Vagina (tissue), 2 donors: ENCODE data around the gene SLC12A3. TPM values are rescaled to one million over a fixed set of nuclear protein-coding genes. Genes with fewer than 3 reads are reported as not detected.

Experiments used
- DNase-seq, 2 donors: peaks; one replicate each; pipeline ENCODE4 v3.0.0-alpha.2; 2017; ENCODE audit errors: extremely low spot score in 2 of 2
- H3K27ac ChIP-seq: fragments of 200-600 bp; sonication (generic); one replicate; pipeline ENCODE4 v1.5.1; 2019
- H3K27me3 ChIP-seq: fragments of 200-600 bp; sonication (generic); one replicate; pipeline ENCODE4 v1.5.1; 2019
- H3K36me3 ChIP-seq, 2 donors: fragments of 200-600 bp; sonication (generic); one replicate each; pipeline ENCODE4 v1.5.1; 2017 to 2019
- H3K4me1 ChIP-seq: fragments of 200-600 bp; sonication (generic); one replicate; pipeline ENCODE4 v1.5.1; 2019
- H3K4me3 ChIP-seq, 2 donors: fragments of 200-600 bp; sonication (generic); 1 replicate in 1 of 2; 2 replicates in 1 of 2; pipeline ENCODE4 v1.5.1; 2016 to 2019
- H3K9me3 ChIP-seq: fragments of 200-600 bp; sonication (generic); one replicate; pipeline ENCODE4 v1.5.1; 2019
- POLR2A ChIP-seq, 2 donors: fragments of 450-650 bp; IDR thresholded peaks; one replicate each; pipeline ENCODE4 v1.6.1; 2017; ENCODE audit warnings: antibody characterized with exemption in 2 of 2, mild to moderate bottlenecking in 2 of 2, moderate library complexity in 2 of 2
- POLR2AphosphoS5 ChIP-seq, 2 donors: sonication (generic); formaldehyde crosslinking; IDR thresholded peaks; one replicate each; pipeline ENCODE4 v1.9.0; 2017; ENCODE audit warnings: antibody characterized with exemption in 2 of 2, mild to moderate bottlenecking in 2 of 2, low read depth in 1 of 2; ENCODE audit not compliant: insufficient read depth in 1 of 2
- intact Hi-C: fragments of 100-400 bp; cut with DNase I; formaldehyde crosslinking; loops from one replicate; pipeline ENCODE4 v1.15.1; 2023
- total RNA-seq: library from RNA; depleted of rRNA; stranded (reverse); fragments of >200 nt; gene quantifications from one replicate; pipeline ENCODE4 v1.2.3, GENCODE V29; 2016
- TF ChIP-seq, protein P1 (sequence below), 3 experiments: fragments of 450-650 bp in 2 of 3; fragments of 200-600 bp in 1 of 3; sonication (generic) in 1 of 3; IDR thresholded peaks; one replicate each; pipeline ENCODE4 v1.5.1; 2017 to 2019; ENCODE audit warnings: antibody characterized with exemption in 3 of 3, mild to moderate bottlenecking in 2 of 3, moderate library complexity in 2 of 3

The SLC12A3 gene
- total RNA-seq, 1 donor from 2014 or later = not detected

DNA sequence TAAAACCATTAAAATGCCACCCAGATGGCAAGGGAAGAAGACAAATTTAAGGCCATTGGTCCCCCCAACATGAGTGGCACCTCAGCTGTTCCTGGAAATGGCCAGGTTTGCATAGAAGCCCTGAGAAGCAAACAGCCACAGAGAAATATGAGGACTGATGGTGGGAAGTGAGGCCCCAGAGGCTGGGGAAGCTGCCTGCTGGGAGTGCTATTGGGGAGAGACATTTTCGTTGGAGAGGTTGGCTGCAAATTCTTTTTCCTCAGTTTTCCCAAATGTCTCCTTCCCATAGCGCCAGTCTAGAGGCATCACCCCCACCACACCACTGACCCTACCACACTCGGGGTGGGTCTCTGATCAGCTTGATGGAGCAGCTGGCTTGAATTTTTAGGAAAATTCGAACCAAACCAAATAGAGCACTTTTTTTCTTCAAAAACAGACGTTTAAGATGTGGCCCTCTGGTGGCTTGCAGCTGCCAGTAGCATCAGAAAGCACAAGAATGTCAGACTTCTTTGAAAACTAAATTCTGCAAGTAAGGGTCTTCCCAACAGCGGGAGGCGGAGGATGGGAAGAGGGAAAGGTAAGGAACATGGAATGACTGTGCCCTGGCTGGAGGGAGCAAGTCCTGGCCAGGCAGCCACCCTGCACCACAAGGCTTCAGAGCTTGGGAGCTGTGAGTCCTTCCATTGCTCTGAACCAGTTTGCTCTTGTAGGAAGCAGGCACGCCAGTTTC, 13.2 kb upstream of the SLC12A3 start:
- peaks cover 29% of the 10 kb centered on the region for H3K4me1 ChIP-seq
- no peaks in the 10 kb centered on the region for H3K27me3 ChIP-seq
- H3K4me3 ChIP-seq = no peak overlapping the region
- DNase-seq = no peak
- no peaks in the 10 kb centered on the region for H3K9me3 ChIP-seq
- no peaks in the 10 kb centered on the region for H3K36me3 ChIP-seq
- intact Hi-C loops = no loop called here
- no peak overlapping the region for H3K27ac ChIP-seq
- TF ChIP-seq POLR2A (IDR thresholded peaks at IDR 0.05) = no peak

DNA sequence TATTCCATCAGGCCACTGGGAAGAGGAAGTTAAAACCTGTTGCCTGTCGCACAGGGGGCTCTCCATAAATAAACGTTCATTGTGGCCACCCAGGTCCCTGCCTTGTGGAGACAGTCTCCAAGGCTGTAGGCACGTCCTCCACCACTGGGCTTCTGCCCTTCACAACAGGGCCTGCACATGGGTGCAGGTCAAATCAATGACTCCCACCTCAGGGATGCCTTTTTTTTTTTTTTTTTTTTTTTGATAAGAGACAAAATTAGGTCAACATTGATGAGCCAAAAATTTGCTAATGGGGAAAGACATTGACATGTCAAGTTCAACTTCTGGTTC, 12.6 kb upstream of the SLC12A3 start:
- H3K27ac ChIP-seq = no peak overlapping the region
- H3K27me3 ChIP-seq = no peaks in the 10 kb centered on the region
- H3K36me3 ChIP-seq = no peaks in the 10 kb centered on the region
- intact Hi-C loops = no loop called here
- H3K4me3 ChIP-seq = no peak overlapping the region
- no peak for DNase-seq
- H3K4me1 ChIP-seq = peaks cover 24% of the 10 kb centered on the region
- TF ChIP-seq POLR2AphosphoS5 (IDR thresholded peaks at IDR 0.05; ENCODE audit: insufficient read depth in 1 of 2, low read depth in 1 of 2) = no peak
- no peak for TF ChIP-seq POLR2A (IDR thresholded peaks at IDR 0.05)
- TF ChIP-seq, protein P1, sequence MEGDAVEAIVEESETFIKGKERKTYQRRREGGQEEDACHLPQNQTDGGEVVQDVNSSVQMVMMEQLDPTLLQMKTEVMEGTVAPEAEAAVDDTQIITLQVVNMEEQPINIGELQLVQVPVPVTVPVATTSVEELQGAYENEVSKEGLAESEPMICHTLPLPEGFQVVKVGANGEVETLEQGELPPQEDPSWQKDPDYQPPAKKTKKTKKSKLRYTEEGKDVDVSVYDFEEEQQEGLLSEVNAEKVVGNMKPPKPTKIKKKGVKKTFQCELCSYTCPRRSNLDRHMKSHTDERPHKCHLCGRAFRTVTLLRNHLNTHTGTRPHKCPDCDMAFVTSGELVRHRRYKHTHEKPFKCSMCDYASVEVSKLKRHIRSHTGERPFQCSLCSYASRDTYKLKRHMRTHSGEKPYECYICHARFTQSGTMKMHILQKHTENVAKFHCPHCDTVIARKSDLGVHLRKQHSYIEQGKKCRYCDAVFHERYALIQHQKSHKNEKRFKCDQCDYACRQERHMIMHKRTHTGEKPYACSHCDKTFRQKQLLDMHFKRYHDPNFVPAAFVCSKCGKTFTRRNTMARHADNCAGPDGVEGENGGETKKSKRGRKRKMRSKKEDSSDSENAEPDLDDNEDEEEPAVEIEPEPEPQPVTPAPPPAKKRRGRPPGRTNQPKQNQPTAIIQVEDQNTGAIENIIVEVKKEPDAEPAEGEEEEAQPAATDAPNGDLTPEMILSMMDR (IDR thresholded peaks at IDR 0.05) = no peak
- H3K9me3 ChIP-seq = no peaks in the 10 kb centered on the region

DNA sequence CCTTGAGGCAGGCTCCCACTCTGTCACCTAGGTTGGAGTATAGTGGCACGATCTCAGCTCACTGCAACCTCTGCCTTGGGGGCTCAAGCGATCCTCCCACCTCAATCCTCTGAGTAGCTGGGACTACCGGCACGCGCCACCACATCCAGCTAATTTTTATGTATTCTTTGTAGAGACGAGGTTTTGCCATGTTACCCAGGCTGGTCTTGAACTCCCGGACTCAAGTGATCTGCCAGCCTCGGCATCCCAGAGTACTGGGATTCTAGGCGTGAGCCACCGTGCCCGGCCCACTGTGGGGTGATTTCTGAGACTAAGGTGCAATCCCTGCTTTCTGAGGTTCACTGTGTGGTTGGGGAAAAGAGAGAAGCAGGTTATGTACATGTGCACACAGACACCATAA, 12.0 kb upstream of the SLC12A3 start:
- no peak for DNase-seq
- TF ChIP-seq, protein P1 (IDR thresholded peaks at IDR 0.05) = no peak
- no peak for TF ChIP-seq POLR2AphosphoS5 (IDR thresholded peaks at IDR 0.05; ENCODE audit: insufficient read depth in 1 of 2, low read depth in 1 of 2)
- TF ChIP-seq POLR2A (IDR thresholded peaks at IDR 0.05) = no peak
- Histone ChIP-seq H3K9me3 (no peaks in the 10 kb centered on the region), H3K27me3 (no peaks in the 10 kb centered on the region), H3K4me1 (peaks cover 18% of the 10 kb centered on the region), H3K36me3 (no peaks in the 10 kb centered on the region), H3K27ac (no peak overlapping the region), H3K4me3 (no peak overlapping the region)
- intact Hi-C loops = no loop called here

GRCh38 chr16:56855201-56855600, 9.8 kb upstream of the SLC12A3 start:
- Histone ChIP-seq H3K4me3 (no peak overlapping the region), H3K36me3 (no peaks in the 10 kb centered on the region), H3K9me3 (no peaks in the 10 kb centered on the region), H3K27me3 (no peaks in the 10 kb centered on the region), H3K4me1 (no peaks in the 10 kb centered on the region), H3K27ac (no peak overlapping the region)
- intact Hi-C loops = no loop called here
- no peak for TF ChIP-seq POLR2A (IDR thresholded peaks at IDR 0.05)
- TF ChIP-seq, protein P1 (IDR thresholded peaks at IDR 0.05) = no peak
- TF ChIP-seq POLR2AphosphoS5 (IDR thresholded peaks at IDR 0.05; ENCODE audit: insufficient read depth in 1 of 2, low read depth in 1 of 2) = no peak
- DNase-seq = no peak

DNA sequence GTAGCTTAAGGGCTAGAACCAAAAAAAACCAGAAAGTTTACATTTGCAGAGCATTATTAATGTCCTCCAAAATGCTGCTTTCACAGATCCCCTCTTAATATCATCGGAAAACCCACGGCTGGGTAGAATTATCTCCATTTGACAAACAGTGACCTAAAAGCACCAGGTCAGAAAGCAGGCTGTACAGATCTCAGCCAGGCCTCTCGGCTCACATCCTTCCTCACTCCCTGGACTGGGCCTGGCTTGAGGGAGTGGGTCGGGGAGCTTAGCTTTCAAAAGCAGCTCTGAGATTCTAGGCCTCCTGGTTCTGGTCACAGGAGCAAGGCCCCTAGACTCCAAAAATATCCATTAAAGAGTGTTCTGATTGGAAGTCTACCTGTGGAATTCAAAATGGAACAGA, 9.1 kb upstream of the SLC12A3 start:
- H3K27ac ChIP-seq = no peak overlapping the region

More for the DNA sequence above, 9.1 kb upstream of the SLC12A3 start:
- intact Hi-C loops = no loop called here
- Histone ChIP-seq H3K9me3 (no peaks in the 10 kb centered on the region), H3K4me1 (no peaks in the 10 kb centered on the region), H3K4me3 (no peak overlapping the region), H3K36me3 (no peaks in the 10 kb centered on the region), H3K27me3 (no peaks in the 10 kb centered on the region)
- no peak for DNase-seq
- no peak for TF ChIP-seq POLR2AphosphoS5 (IDR thresholded peaks at IDR 0.05; ENCODE audit: insufficient read depth in 1 of 2, low read depth in 1 of 2)
- TF ChIP-seq POLR2A (IDR thresholded peaks at IDR 0.05) = no peak
- TF ChIP-seq, protein P1 (IDR thresholded peaks at IDR 0.05) = no peak
